SJCRH30 (cell line): Measurements from ENCODE around the gene KRT71. TPM values are rescaled to one million over a fixed set of nuclear protein-coding genes. Genes with fewer than 3 reads are reported as not detected.
A peak's percentile ranks its signal among the peaks of the same experiment; 100 is the strongest.

ENCODE experiments used
- DNase-seq, 2 experiments: peaks; one replicate each; pipeline ENCODE4 v3.0.0-alpha.2; 2015 to 2020
- H3K27ac ChIP-seq: fragments of 250-450 bp; sonication (Bioruptor Pico); 2 replicates; pipeline ENCODE4 v1.5.1; 2020; ENCODE audit warnings: mild to moderate bottlenecking, moderate library complexity
- H3K27me3 ChIP-seq: fragments of 250-450 bp; sonication (Bioruptor Pico); 2 replicates; pipeline ENCODE4 v1.5.1; 2020; ENCODE audit warnings: mild to moderate bottlenecking, moderate library complexity
- H3K36me3 ChIP-seq: fragments of 250-450 bp; sonication (Bioruptor Pico); 2 replicates; pipeline ENCODE4 v1.5.1; 2020; ENCODE audit warnings: mild to moderate bottlenecking, moderate library complexity
- H3K4me1 ChIP-seq: fragments of 250-450 bp; sonication (Bioruptor Pico); 2 replicates; pipeline ENCODE4 v1.5.1; 2020; ENCODE audit warnings: mild to moderate bottlenecking, moderate library complexity
- H3K4me3 ChIP-seq: fragments of 250-450 bp; sonication (Bioruptor Pico); 2 replicates; pipeline ENCODE4 v1.5.1; 2020; ENCODE audit warnings: mild to moderate bottlenecking, moderate library complexity
- H3K9me3 ChIP-seq: fragments of 250-450 bp; sonication (Bioruptor Pico); replicated peaks from 2 replicates; pipeline ENCODE4 v1.5.1; 2020; ENCODE audit warnings: mild to moderate bottlenecking, moderate library complexity
- total RNA-seq: library from RNA; depleted of rRNA; stranded (reverse); fragments of >200 nt; shearing (Covaris generic); gene quantifications from 2 replicates; pipeline ENCODE4 v1.2.3, GENCODE V29; 2014; rRNA removed

Gene KRT71
- total RNA-seq, 1 experiment from 2014 or later = not detected

GRCh38 chr12:52496054-52496453 is 56.9 kb downstream of the KRT71 start:
- DNase-seq = no peak

GRCh38 chr12:52495389-52495788 is 57.6 kb downstream of the KRT71 start:
- H3K4me1 ChIP-seq = no peaks in the 10 kb centered on the region
- peaks cover 3% of the 10 kb centered on the region; the same call in 1 of the 2 replicates for H3K27me3 ChIP-seq
- H3K27ac ChIP-seq = no peak overlapping the region
- DNase-seq = peak in 1 of 2 experiments; percentile 17
- no peaks in the 10 kb centered on the region for H3K9me3 ChIP-seq
- no peaks in the 10 kb centered on the region for H3K36me3 ChIP-seq
- no peak overlapping the region for H3K4me3 ChIP-seq

More at GRCh38 chr12:52496054-52496453, 56.9 kb downstream of the KRT71 start:
- Histone ChIP-seq H3K27me3 (peaks cover 3% of the 10 kb centered on the region; the same call in 1 of the 2 replicates), H3K9me3 (no peaks in the 10 kb centered on the region), H3K36me3 (no peaks in the 10 kb centered on the region), H3K4me3 (no peak overlapping the region), H3K27ac (no peak overlapping the region), H3K4me1 (no peaks in the 10 kb centered on the region)

GRCh38 chr12:52494518-52494917 is 58.4 kb downstream of the KRT71 start:
- H3K27ac ChIP-seq = no peak overlapping the region
- peaks cover 3% of the 10 kb centered on the region; the same call in 1 of the 2 replicates for H3K27me3 ChIP-seq
- no peak for DNase-seq

GRCh38 chr12:52494100-52494499 is 58.8 kb downstream of the KRT71 start:
- Histone ChIP-seq H3K27ac (no peak overlapping the region), H3K27me3 (peaks cover 3% of the 10 kb centered on the region; the same call in 1 of the 2 replicates), H3K4me1 (no peaks in the 10 kb centered on the region), H3K36me3 (no peaks in the 10 kb centered on the region), H3K4me3 (no peak overlapping the region), H3K9me3 (no peaks in the 10 kb centered on the region)
- no peak for DNase-seq

More at GRCh38 chr12:52494518-52494917, 58.4 kb downstream of the KRT71 start:
- Histone ChIP-seq H3K4me3 (no peak overlapping the region), H3K4me1 (no peaks in the 10 kb centered on the region), H3K9me3 (no peaks in the 10 kb centered on the region), H3K36me3 (no peaks in the 10 kb centered on the region)

Other genes with a start within 250 kb of the KRT71 start
- gene KRT83, start 231.7 kb downstream of the KRT71 start, total RNA-seq = not detected in 2 replicates
- gene KRT85, start 185.7 kb downstream of the KRT71 start, total RNA-seq = not detected in 2 replicates
- gene KRT84, start 167.5 kb downstream of the KRT71 start, total RNA-seq = not detected in 2 replicates
- not detected in 2 replicates for gene KRT82, start 146.8 kb downstream of the KRT71 start, total RNA-seq
- gene KRT75, start 118.8 kb downstream of the KRT71 start, total RNA-seq = not detected in 2 replicates
- not detected in 2 replicates for gene KRT6B, start 101.0 kb downstream of the KRT71 start, total RNA-seq
- not detected in 2 replicates for gene KRT6C, start 79.3 kb downstream of the KRT71 start, total RNA-seq
- not detected in 2 replicates for gene KRT6A, start 59.9 kb downstream of the KRT71 start, total RNA-seq
- not detected in 2 replicates for gene KRT5, start 32.8 kb downstream of the KRT71 start, total RNA-seq
- gene KRT74, start 20.7 kb upstream of the KRT71 start, total RNA-seq = not detected in 2 replicates
- gene KRT72, start 48.3 kb upstream of the KRT71 start, total RNA-seq = not detected in 2 replicates
- gene KRT73, start 65.4 kb upstream of the KRT71 start, total RNA-seq = not detected in 2 replicates
- gene KRT2, start 99.1 kb upstream of the KRT71 start, total RNA-seq = not detected in 2 replicates
- not detected in 2 replicates for gene KRT1, start 127.3 kb upstream of the KRT71 start, total RNA-seq
- gene KRT77, start 150.4 kb upstream of the KRT71 start, total RNA-seq = not detected in 2 replicates
- gene KRT76, start 224.2 kb upstream of the KRT71 start, total RNA-seq = not detected in 2 replicates
- gene KRT3, start 243.0 kb upstream of the KRT71 start, total RNA-seq = not detected in 2 replicates